ENCODE data around the gene CAMK2D.

The CAMK2D gene

DNA sequence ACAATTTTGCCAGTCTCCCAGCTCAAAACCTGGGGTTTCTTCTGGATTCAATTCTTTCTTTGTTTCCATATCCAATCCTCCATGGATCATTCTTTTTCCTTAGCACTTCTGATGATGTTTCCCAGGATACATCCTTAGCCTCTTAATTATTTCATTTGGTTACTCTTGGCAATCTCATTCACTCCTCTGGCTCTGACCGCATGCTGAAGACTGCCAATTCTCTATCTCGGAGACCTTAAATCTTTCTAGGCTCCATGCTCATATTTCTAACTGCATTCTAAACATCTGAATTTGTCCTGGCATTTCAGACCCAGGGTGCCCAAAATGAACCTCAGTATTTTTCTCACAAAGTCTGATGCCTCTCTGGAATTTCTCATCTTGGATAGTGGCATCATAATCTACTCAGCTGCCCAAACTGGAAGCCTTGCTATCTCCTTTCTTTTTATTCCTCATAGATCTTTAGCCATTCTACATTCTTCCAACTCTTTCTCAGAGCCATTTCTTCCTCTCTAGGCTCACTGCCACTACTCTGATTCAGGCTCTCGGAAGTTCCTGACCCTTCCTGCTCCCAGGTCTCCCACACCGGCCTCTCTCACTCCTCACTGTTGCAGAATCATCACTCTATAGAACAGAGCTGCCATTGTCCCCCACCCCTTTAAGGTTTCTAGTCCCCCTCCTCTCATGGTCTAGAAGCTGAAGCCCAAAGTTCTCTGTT lies 290.2 kb downstream of the CAMK2D start:
- DNase-seq (ENCODE audit: low read depth), result no peak

GRCh38 chr4:113469926-113470325 lies 291.6 kb downstream of the CAMK2D start:
- no peak for DNase-seq (ENCODE audit: low read depth)

- DNase-seq (ENCODE audit: low read depth), result no peak
Observed at GRCh38 chr4:113469023-113469390, 292.5 kb downstream of the CAMK2D start.

DNA sequence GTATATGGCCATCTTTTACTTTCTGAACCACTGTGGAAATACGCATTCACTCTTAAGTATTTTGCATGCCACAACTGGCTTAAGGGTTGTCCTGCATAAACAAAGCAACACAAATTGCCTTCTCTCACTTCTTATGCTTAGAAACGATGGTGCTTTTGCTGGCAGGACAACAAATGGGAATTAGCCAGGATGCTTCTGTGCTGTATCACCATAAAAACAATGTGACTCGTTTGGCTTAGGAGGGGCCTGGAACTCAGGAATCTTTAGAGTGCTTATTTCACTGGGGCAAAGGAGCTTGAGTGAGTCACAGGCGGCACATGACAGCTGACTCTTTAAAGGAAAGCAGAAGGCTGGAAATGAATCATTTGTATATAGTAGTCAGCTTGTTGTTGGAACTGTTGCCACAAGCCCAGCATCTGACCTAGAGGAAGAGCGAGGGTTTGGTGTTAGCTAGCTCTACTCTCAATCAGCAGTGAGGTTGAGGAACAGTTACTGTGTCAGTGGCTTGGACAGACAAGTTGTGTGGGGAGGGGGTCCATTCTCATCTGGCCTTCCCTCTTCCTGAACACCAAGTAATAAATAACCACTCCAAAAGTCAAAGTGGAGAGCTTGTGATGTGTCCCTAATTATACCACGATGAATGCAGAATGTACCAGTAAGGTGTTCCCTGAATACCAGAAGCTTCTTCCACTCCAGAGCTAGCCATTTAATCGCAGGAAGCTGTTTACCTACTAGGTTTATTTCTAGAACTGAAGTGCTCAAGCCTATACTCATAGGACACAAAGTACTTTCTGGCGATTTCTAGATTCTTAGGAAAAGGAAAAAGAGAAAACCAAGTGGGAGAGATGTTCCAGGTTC lies 293.1 kb downstream of the CAMK2D start:
- DNase-seq (ENCODE audit: low read depth), result no peak

GRCh38 chr4:113467581-113467980 lies 294.0 kb downstream of the CAMK2D start:
- no peak for DNase-seq (ENCODE audit: low read depth)

DNA sequence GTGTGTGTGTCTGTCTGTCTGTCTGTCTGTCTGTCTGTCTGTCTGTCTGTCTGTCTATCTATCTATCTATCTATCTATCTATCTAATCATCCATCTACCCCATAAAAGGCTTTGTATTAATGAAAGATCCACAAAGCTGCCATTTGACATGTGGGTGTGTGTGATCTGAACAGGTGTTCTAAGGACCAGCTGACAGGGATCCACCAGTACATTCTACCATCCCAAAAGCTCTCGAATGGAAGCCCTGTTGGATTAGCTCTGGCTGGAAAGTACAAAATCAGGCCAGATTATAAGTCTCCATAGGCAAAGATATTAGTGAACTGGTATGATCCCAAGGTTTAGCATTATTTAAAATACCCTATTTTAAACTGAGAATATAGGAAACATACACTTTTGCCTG lies 299.3 kb downstream of the CAMK2D start:
- DNase-seq (ENCODE audit: low read depth), result no peak

DNA sequence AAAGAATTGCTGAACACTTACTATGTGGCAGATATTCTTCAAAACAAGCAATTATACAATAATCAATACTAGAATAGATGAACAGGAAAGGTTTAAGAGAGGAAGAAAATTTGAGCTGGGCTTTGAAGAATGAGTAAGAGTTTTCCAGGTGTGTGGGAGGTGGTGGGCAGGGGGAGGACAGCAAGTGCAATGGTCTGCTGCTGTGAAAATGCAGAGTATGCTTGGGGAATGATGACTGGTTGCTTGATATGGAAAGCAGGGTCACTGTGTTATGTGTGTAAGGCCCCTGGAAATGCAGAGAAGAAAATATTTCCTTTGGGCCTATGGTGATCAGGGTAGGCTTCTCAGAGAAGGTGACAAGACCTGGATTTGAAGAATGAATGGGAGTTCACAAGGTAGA lies 300.3 kb downstream of the CAMK2D start:
- DNase-seq (ENCODE audit: low read depth), result no peak

GRCh38 chr4:113457886-113458285 lies 303.7 kb downstream of the CAMK2D start:
- DNase-seq (ENCODE audit: low read depth), result no peak

GRCh38 chr4:113457121-113457520 lies 304.4 kb downstream of the CAMK2D start:
- no peak for DNase-seq (ENCODE audit: low read depth)

DNA sequence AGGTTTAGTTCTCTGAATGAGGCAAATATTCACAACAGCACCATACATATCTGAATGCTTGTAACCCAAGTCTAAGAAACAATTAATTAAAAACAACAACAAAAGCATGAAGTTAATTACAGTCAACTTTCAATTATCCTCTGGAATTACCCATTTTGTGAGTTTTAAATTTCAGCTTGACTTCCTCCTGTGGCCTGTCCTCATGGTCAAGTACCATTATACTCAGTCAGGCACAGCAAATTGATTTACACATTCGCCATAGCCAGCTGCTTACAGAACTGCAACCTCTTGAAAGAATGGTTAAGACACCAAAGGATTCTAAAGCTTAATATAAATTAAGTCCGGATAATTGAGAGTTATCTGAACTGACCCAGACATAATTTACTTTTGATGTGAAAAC lies 306.5 kb downstream of the CAMK2D start:
- no peak for DNase-seq (ENCODE audit: low read depth)

- DNase-seq (ENCODE audit: low read depth), result no peak
Observed at GRCh38 chr4:113452868-113453620, 308.5 kb downstream of the CAMK2D start.

DNA sequence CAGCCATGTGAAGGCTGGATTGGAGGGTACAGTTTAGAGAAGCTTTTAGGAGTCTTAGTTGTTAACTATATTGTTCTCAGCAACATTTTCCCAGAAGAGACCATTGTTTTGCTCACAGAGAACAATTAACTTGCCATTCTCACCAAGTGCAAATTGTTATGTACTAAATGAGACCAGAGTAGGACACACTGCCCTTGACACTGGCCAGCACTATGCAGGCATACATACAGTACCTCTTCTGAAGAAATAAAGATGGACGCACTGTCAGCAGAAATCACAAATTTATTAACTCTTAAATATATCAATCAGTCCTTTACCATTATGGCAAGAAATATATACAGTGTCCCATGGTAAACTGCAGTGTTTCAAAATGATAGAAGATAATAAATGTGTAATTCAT lies 309.4 kb downstream of the CAMK2D start:
- DNase-seq (ENCODE audit: low read depth), result no peak

- no peak for DNase-seq (ENCODE audit: low read depth)
Observed at GRCh38 chr4:113450295-113451080, 311.1 kb downstream of the CAMK2D start.

DNA sequence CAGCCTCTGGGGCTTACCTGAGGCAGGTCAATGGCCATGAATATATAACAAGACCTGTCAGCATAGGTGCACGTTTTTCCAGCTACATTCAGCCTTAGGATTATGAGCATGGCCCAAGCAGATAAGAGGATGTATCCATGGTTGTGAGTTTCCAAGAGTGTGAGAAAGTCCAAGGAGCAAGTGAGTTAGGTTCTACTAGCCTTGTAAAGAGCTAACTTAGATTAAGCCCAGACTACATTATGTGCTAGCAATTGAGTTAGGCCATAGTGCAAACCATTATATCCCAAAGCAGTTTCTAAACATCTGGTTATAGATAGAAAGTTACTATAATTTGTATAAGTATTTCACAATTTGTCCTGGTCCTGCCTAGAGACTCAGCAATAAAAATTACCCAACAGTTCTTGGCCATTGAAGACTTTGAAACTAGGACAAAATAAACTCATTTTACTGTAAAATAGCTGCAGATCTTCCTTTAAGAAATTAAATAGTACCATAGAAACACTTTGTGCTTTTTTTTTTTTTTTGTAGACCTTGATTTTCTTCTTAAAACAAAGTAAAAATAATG lies 312.0 kb downstream of the CAMK2D start:
- DNase-seq (ENCODE audit: low read depth), result no peak

DNA sequence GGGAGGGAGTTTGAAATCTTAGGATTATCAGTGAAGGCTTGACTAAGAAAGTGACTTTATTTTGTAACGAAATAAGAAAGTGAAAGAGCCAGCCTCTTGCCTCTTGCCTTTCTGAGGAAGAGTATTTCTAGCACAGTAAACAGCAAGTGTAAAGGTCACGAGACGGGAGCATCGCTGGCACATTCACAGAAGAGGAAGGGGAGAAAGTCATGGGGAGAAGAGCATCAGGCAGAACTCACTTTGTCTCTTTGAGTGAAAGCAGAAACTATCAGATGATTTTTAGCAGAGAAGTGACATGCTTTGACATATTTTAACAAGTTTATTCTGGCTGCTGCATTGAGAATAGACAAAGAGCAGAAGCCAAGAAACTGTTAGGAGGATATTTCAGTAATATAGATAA lies 313.8 kb downstream of the CAMK2D start:
- DNase-seq (ENCODE audit: low read depth), result no peak

DNA sequence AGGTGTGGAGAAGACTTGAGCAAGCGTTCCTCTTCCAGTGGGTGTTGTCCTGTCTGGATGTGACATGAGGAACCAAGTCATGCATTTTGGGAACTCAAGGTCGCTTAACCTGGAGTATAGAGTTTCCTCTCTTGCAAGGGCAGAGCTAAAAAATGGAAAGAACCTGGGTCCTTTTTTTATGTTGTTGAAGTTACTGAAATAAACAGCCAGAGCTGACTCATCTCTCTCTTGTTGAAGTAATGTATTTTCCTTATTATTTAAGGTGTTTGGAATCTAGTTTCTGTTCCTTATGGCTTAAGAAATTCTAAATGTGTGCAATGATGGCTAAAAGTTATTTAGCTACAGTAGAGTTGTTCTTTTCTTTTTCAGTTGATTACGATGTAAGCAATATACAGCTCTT lies 314.5 kb downstream of the CAMK2D start:
- DNase-seq (ENCODE audit: low read depth), result no peak

DNA sequence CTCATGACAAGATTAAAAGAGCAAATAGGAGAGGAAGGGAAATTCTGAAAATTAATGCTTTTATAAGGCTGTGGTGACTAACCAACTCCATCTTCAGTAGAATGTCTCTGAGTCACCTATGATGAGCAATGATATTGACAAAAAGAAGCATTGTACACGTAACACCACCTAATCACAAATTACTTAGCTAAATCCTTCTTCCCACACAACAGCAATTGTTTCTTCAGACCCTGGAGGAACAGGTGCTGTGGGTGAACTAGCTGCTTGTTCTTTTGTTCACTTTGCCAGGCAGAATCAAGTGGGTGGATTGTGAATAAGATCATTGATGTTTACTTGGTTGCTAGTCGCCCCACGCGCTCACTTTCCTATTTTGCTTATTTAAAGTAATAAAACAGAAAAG lies 315.5 kb downstream of the CAMK2D start:
- no peak for DNase-seq (ENCODE audit: low read depth)

GRCh38 chr4:113445286-113445685 lies 316.3 kb downstream of the CAMK2D start:
- no peak for DNase-seq (ENCODE audit: low read depth)

- no peak for DNase-seq (ENCODE audit: low read depth)
Observed at GRCh38 chr4:113444386-113444785, 317.2 kb downstream of the CAMK2D start.

DNA sequence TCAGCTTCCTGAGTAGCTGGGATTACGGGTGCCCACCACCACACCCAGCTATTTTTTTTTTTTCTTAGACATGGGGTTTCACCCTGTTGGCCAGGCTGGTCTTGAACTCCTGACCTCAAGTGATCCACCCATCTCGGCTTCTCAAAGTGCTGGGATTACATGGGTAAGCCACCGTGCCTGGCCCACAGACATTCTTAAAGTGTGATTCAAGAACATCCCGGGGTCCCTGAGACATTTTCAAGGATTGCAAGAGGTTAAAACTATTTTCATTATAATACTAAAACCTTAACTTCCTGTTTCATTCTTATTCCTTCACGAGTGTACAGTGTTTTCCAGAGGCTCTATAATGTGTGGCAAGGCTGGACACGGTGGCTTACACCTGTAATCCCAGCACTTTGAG lies 318.7 kb downstream of the CAMK2D start:
- DNase-seq (ENCODE audit: low read depth), result no peak

DNA sequence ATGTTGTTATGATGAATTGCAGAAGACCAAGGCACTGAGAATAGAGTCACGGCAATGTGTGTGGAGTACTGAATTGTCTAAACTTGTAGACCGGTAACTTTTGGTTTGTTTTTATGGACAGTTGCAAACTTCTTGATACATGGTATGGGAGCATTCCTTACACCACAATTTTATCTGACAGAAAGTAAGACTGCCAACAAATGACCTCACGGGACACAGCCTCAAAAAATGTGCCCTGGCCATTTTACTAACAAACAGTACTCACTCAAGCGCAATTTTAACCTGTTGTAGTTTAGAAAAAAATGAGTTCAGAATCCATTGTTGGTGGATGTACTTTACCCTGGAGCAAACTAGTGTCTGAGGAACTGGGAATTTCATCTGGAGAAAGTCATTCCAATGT lies 321.2 kb downstream of the CAMK2D start:
- no peak for DNase-seq (ENCODE audit: low read depth)

DNA sequence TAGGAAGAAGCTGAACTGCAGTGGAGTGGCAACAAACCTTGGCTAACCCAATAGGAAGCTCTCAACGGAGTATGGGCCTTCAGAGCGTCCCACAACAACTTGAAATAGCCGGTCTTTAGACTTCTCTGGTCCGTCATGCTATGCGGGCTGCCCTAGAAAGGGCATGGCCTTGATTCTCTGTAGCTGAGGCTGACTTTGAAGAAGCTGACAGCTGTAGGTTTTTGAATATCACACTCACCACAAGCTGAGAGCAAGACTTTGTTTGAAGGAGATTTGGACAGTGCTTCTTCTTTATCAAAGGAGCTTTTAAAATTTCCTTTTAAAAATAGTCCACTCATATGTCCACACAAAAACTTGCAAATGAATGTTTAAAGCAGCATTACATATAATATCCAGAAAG lies 322.9 kb downstream of the CAMK2D start:
- DNase-seq (ENCODE audit: low read depth), result no peak
